Liver (tissue), 9 donors: ENCODE data around the gene ERP44. TPM values are rescaled to one million over a fixed set of nuclear protein-coding genes. Genes with fewer than 3 reads are reported as not detected.

Source experiments
- DNase-seq: peaks from one replicate; pipeline ENCODE4 v3.0.0-alpha.2; 2017; ENCODE audit warnings: low spot score
- H3K27ac ChIP-seq, 2 donors: one replicate each; pipeline ENCODE4 v1.7.0; 2013; ENCODE audit warnings: inconsistent platforms in 2 of 2, low read length in 2 of 2, control low read depth in 1 of 2, low read depth in 1 of 2, mild to moderate bottlenecking in 1 of 2
- H3K27me3 ChIP-seq, 4 donors: one replicate each; pipeline versions ENCODE4 v1.6.1 to v1.7.0; 2013; ENCODE audit warnings: low read length in 3 of 4, inconsistent platforms in 1 of 4, mild to moderate bottlenecking in 1 of 4, moderate library complexity in 1 of 4; ENCODE audit not compliant: control insufficient read depth in 4 of 4, insufficient read depth in 4 of 4
- H3K36me3 ChIP-seq, 4 donors: one replicate each; pipeline versions ENCODE4 v1.6.1 to v1.7.0; 2013; ENCODE audit warnings: low read length in 3 of 4, mild to moderate bottlenecking in 3 of 4, low read depth in 1 of 4, moderate library complexity in 1 of 4; ENCODE audit not compliant: control insufficient read depth in 4 of 4, insufficient read depth in 3 of 4
- H3K4me1 ChIP-seq, 4 donors: one replicate each; pipeline versions ENCODE4 v1.6.1 to v1.7.0; 2013; ENCODE audit warnings: low read length in 3 of 4, mild to moderate bottlenecking in 3 of 4, moderate library complexity in 1 of 4; ENCODE audit not compliant: control insufficient read depth in 4 of 4, insufficient read depth in 4 of 4
- H3K4me3 ChIP-seq, 3 donors: one replicate each; pipeline versions ENCODE4 v1.6.1 to v1.7.0; 2013; ENCODE audit warnings: low read length in 3 of 3, control low read depth in 1 of 3, low read depth in 1 of 3, mild to moderate bottlenecking in 1 of 3
- H3K9ac ChIP-seq, 2 donors: one replicate each; pipeline ENCODE4 v1.7.0; 2013; ENCODE audit warnings: low read length in 2 of 2, mild to moderate bottlenecking in 2 of 2, moderate library complexity in 2 of 2, control low read depth in 1 of 2, low read depth in 1 of 2
- H3K9me3 ChIP-seq, 4 donors: one replicate each; pipeline versions ENCODE4 v1.6.1 to v1.7.0; 2013; ENCODE audit warnings: low read length in 3 of 4; ENCODE audit not compliant: control insufficient read depth in 4 of 4
- ATF3 ChIP-seq: IDR thresholded peaks from 2 replicates; pipeline ENCODE4 v1.6.1; 2016; ENCODE audit warnings: antibody characterized with exemption
- CTCF ChIP-seq: fragments of 150-350 bp; IDR thresholded peaks from 2 replicates; pipeline ENCODE4 v1.5.1; 2017; ENCODE audit warnings: improper control_type of control experiment, low read depth, low read length; ENCODE audit not compliant: missing input control
- EGR1 ChIP-seq, 2 donors: IDR thresholded peaks; 2 replicates each; pipeline ENCODE4 v1.6.1; 2016 to 2018; ENCODE audit warnings: antibody characterized with exemption in 2 of 2, low read depth in 2 of 2
- FOXA1 ChIP-seq: IDR thresholded peaks from 2 replicates; pipeline ENCODE4 v1.6.1; 2016; ENCODE audit warnings: antibody characterized with exemption
- FOXA2 ChIP-seq: IDR thresholded peaks from 2 replicates; pipeline ENCODE4 v1.6.1; 2016; ENCODE audit warnings: antibody characterized with exemption
- GABPA ChIP-seq, 2 donors: IDR thresholded peaks in 1 of 2; conservative IDR thresholded peaks in 1 of 2; 2 replicates each; pipeline ENCODE4 v1.6.1; 2016; ENCODE audit warnings: antibody characterized with exemption in 2 of 2, mild to moderate bottlenecking in 1 of 2, moderate library complexity in 1 of 2
- HNF4A ChIP-seq, 2 donors: conservative IDR thresholded peaks; 2 replicates each; pipeline ENCODE4 v1.6.1; 2016; ENCODE audit warnings: antibody characterized with exemption in 2 of 2, mild to moderate bottlenecking in 2 of 2
- HNF4G ChIP-seq: IDR thresholded peaks from 2 replicates; pipeline ENCODE4 v1.6.1; 2016; ENCODE audit warnings: antibody characterized with exemption
- JUND ChIP-seq, 2 donors: IDR thresholded peaks; 2 replicates each; pipeline ENCODE4 v1.6.1; 2016; ENCODE audit warnings: antibody characterized with exemption in 2 of 2
- MAX ChIP-seq: IDR thresholded peaks from 2 replicates; pipeline ENCODE4 v1.6.1; 2016; ENCODE audit warnings: antibody characterized with exemption
- NR2F2 ChIP-seq: IDR thresholded peaks from 2 replicates; pipeline ENCODE4 v1.6.1; 2016; ENCODE audit warnings: antibody characterized with exemption
- RAD21 ChIP-seq, 2 donors: IDR thresholded peaks; 2 replicates each; pipeline ENCODE4 v1.6.1; 2016; ENCODE audit warnings: antibody characterized with exemption in 2 of 2, mild to moderate bottlenecking in 2 of 2
- REST ChIP-seq: IDR thresholded peaks from 2 replicates; pipeline ENCODE4 v1.6.1; 2016; ENCODE audit warnings: antibody characterized with exemption, mild to moderate bottlenecking
- RXRA ChIP-seq, 2 donors: IDR thresholded peaks; 2 replicates each; pipeline ENCODE4 v1.6.1; 2017 to 2018; ENCODE audit warnings: antibody characterized with exemption in 2 of 2, mild to moderate bottlenecking in 1 of 2
- SP1 ChIP-seq: IDR thresholded peaks from 2 replicates; pipeline ENCODE4 v1.6.1; 2018; ENCODE audit warnings: antibody characterized with exemption, mild to moderate bottlenecking
- TAF1 ChIP-seq: conservative IDR thresholded peaks from 2 replicates; pipeline ENCODE4 v1.6.1; 2016; ENCODE audit warnings: antibody characterized with exemption, mild to moderate bottlenecking
- YY1 ChIP-seq: IDR thresholded peaks from 2 replicates; pipeline ENCODE4 v1.6.1; 2016; ENCODE audit warnings: antibody characterized with exemption, mild to moderate bottlenecking
- ZBTB33 ChIP-seq: IDR thresholded peaks from 2 replicates; pipeline ENCODE4 v1.6.1; 2016; ENCODE audit warnings: antibody characterized with exemption
- WGBS: extraction: QIAGEN DNeasy Blood & Tissue Kit; methylation state at CpG from one replicate; pipeline ENCODE4 v1.1.7; 2013; 5-methylcytosine and 5-hydroxymethylcytosine counted together
- polyA plus RNA-seq, 2 donors: library from polyadenylated mRNA; stranded (reverse) in 1 of 2; unstranded in 1 of 2; fragments of 200-250 nt in 1 of 2; fragments of >200 nt in 1 of 2; fragmentation: Nextera tagmentation in 1 of 2; extraction: Ambion mirVana in 1 of 2; gene quantifications; one replicate each; pipeline versions ENCODE4 v1.2.1 to v1.2.3, GENCODE V29; 2013 to 2015
- total RNA-seq, 2 donors: library from RNA; depleted of rRNA; stranded (reverse); fragments of >200 nt; gene quantifications; one replicate each; pipeline ENCODE4 v1.2.3, GENCODE V29; 2014
- donor health status: healthy.
- donor health status: healthy.
- donor health status: healthy.
- donor health status: healthy.
- donor health status: healthy.

ERP44 gene
- total and polyA plus RNA-seq, 4 donors = 13.0 to 26.8 (median 19.3) TPM

GRCh38 chr9:99962680-99963261 lies 136.0 kb downstream of the ERP44 start:
- 99% methylated on average over 1 of the region's 1 CpG for WGBS
- no peak for DNase-seq
- Histone ChIP-seq H3K27ac (no peak overlapping the region), H3K9me3 (no peaks in the 10 kb centered on the region), H3K27me3 (no peaks in the 10 kb centered on the region), H3K4me1 (no peaks in the 10 kb centered on the region), H3K36me3 (peaks cover 2 to 36% (median 22%) of the 10 kb centered on the region in 4 donors), H3K9ac (no peak overlapping the region), H3K4me3 (no peak overlapping the region)
- TF ChIP-seq FOXA1 = no peak
- no peak for TF ChIP-seq RXRA (IDR thresholded peaks at IDR 0.05)
- TF ChIP-seq REST = no peak
- no peak for TF ChIP-seq FOXA2
- no peak for TF ChIP-seq YY1
- no peak for TF ChIP-seq SP1
- no peak for TF ChIP-seq HNF4A (conservative IDR thresholded peaks at IDR 0.05)
- TF ChIP-seq JUND (IDR thresholded peaks at IDR 0.05) = no peak
- TF ChIP-seq MAX = no peak
- TF ChIP-seq RAD21 (IDR thresholded peaks at IDR 0.05) = no peak
- no peak for TF ChIP-seq NR2F2
- no peak for TF ChIP-seq ATF3
- TF ChIP-seq GABPA (IDR thresholded peaks at IDR 0.05 in 1 of 2, conservative IDR thresholded peaks at IDR 0.05 in 1 of 2) = no peak
- no peak for TF ChIP-seq ZBTB33
- no peak for TF ChIP-seq HNF4G
- TF ChIP-seq CTCF = no peak
- TF ChIP-seq EGR1 (IDR thresholded peaks at IDR 0.05; ENCODE audit: low read depth in 2 of 2) = no peak
- TF ChIP-seq TAF1 = no peak
